Measurements from ENCODE around the gene ALK.

The ALK gene

GRCh38 chr2:29398384-29399237 lies 522.8 kb downstream of the ALK start (continued):
- TF ChIP-seq ZNF530 (tag by site-specific recombination; IDR thresholded peaks at IDR 0.05; ENCODE audit: low read depth) (no peak), ZNF16 (tag by site-specific recombination; IDR thresholded peaks at IDR 0.05; ENCODE audit: low read depth) (no peak), RBAK (tag by site-specific recombination; IDR thresholded peaks at IDR 0.05) (no peak), ZBTB11 (tag by site-specific recombination; conservative IDR thresholded peaks at IDR 0.05; ENCODE audit: low read depth) (no peak), ZNF202 (tag by site-specific recombination; IDR thresholded peaks at IDR 0.05; ENCODE audit: borderline replicate concordance) (no peak), REPIN1 (tag by site-specific recombination; IDR thresholded peaks at IDR 0.05; ENCODE audit: low read depth) (no peak), ZNF324 (tag by site-specific recombination; IDR thresholded peaks at IDR 0.05) (no peak), ZNF248 (tag by site-specific recombination; IDR thresholded peaks at IDR 0.05) (no peak), PRDM1 (tag by site-specific recombination; IDR thresholded peaks at IDR 0.05) (no peak), HOXD13 (CRISPR knock-in tag; IDR thresholded peaks at IDR 0.05; ENCODE audit: borderline replicate concordance) (no peak), HIC1 (tag by site-specific recombination; IDR thresholded peaks at IDR 0.05) (no peak), ZNF19 (tag by site-specific recombination; IDR thresholded peaks at IDR 0.05; ENCODE audit: low read depth) (no peak), GLI4 (tag by site-specific recombination; IDR thresholded peaks at IDR 0.05) (no peak), ZNF175 (tag by site-specific recombination; IDR thresholded peaks at IDR 0.05) (no peak), ZNF777 (tag by site-specific recombination; IDR thresholded peaks at IDR 0.05; ENCODE audit: borderline replicate concordance) (no peak), ZNF214 (tag by site-specific recombination; IDR thresholded peaks at IDR 0.05; ENCODE audit: borderline replicate concordance) (no peak), ZNF626 (tag by site-specific recombination; IDR thresholded peaks at IDR 0.05) (no peak), ZFHX2 (tag by site-specific recombination; conservative IDR thresholded peaks at IDR 0.05) (peak; percentile 29), ZNF488 (tag by site-specific recombination; IDR thresholded peaks at IDR 0.05) (no peak), ZNF791 (tag by site-specific recombination; IDR thresholded peaks at IDR 0.05) (no peak), ZXDB (tag by site-specific recombination; IDR thresholded peaks at IDR 0.05) (no peak)
- TF ChIP-seq, protein P1, sequence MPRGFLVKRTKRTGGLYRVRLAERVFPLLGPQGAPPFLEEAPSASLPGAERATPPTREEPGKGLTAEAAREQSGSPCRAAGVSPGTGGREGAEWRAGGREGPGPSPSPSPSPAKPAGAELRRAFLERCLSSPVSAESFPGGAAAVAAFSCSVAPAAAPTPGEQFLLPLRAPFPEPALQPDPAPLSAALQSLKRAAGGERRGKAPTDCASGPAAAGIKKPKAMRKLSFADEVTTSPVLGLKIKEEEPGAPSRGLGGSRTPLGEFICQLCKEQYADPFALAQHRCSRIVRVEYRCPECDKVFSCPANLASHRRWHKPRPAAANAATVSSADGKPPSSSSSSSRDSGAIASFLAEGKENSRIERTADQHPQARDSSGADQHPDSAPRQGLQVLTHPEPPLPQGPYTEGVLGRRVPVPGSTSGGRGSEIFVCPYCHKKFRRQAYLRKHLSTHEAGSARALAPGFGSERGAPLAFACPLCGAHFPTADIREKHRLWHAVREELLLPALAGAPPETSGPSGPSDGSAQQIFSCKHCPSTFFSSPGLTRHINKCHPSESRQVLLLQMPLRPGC (tag by site-specific recombination; IDR thresholded peaks at IDR 0.05): no peak
- TF ChIP-seq, protein P2, sequence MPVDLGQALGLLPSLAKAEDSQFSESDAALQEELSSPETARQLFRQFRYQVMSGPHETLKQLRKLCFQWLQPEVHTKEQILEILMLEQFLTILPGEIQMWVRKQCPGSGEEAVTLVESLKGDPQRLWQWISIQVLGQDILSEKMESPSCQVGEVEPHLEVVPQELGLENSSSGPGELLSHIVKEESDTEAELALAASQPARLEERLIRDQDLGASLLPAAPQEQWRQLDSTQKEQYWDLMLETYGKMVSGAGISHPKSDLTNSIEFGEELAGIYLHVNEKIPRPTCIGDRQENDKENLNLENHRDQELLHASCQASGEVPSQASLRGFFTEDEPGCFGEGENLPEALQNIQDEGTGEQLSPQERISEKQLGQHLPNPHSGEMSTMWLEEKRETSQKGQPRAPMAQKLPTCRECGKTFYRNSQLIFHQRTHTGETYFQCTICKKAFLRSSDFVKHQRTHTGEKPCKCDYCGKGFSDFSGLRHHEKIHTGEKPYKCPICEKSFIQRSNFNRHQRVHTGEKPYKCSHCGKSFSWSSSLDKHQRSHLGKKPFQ (tag by site-specific recombination; IDR thresholded peaks at IDR 0.05): no peak
- TF ChIP-seq, protein P3, sequence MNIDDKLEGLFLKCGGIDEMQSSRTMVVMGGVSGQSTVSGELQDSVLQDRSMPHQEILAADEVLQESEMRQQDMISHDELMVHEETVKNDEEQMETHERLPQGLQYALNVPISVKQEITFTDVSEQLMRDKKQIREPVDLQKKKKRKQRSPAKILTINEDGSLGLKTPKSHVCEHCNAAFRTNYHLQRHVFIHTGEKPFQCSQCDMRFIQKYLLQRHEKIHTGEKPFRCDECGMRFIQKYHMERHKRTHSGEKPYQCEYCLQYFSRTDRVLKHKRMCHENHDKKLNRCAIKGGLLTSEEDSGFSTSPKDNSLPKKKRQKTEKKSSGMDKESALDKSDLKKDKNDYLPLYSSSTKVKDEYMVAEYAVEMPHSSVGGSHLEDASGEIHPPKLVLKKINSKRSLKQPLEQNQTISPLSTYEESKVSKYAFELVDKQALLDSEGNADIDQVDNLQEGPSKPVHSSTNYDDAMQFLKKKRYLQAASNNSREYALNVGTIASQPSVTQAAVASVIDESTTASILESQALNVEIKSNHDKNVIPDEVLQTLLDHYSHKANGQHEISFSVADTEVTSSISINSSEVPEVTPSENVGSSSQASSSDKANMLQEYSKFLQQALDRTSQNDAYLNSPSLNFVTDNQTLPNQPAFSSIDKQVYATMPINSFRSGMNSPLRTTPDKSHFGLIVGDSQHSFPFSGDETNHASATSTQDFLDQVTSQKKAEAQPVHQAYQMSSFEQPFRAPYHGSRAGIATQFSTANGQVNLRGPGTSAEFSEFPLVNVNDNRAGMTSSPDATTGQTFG (tag by site-specific recombination; IDR thresholded peaks at IDR 0.05; ENCODE audit: borderline replicate concordance): no peak

Data from HEK293 (cell line).